Measurements from ENCODE around the gene LRRC7.
"Not testable (repeated sequence)": the region's sequence is repeated elsewhere in the genome, so short reads cannot be mapped to it uniquely, and the experiment has no call there.

Gene LRRC7

GRCh38 chr1:69673321-69673720, 105.6 kb downstream of the LRRC7 start:
- no peak for DNase-seq
- in situ Hi-C loops (cut with HindIII; ENCODE audit: low pct_ligation_motif_present, low pct_unique_long_range_greater_than_20kb, low sequenced_read_pairs): no loop called here

GRCh38 chr1:69679965-69680364, 112.2 kb downstream of the LRRC7 start:
- in situ Hi-C loops (cut with HindIII; ENCODE audit: low pct_ligation_motif_present, low pct_unique_long_range_greater_than_20kb, low sequenced_read_pairs): no loop called here
- DNase-seq: no peak

GRCh38 chr1:69686367-69686984, 118.8 kb downstream of the LRRC7 start:
- no peak for DNase-seq
- in situ Hi-C loops (cut with HindIII; ENCODE audit: low pct_ligation_motif_present, low pct_unique_long_range_greater_than_20kb, low sequenced_read_pairs): no loop called here

- in situ Hi-C loops (cut with HindIII; ENCODE audit: low pct_ligation_motif_present, low pct_unique_long_range_greater_than_20kb, low sequenced_read_pairs): no loop called here
- no peak for DNase-seq
Measured at GRCh38 chr1:69688193-69688592, 120.5 kb downstream of the LRRC7 start.

- DNase-seq: no peak
- in situ Hi-C loops (cut with HindIII; ENCODE audit: low pct_ligation_motif_present, low pct_unique_long_range_greater_than_20kb, low sequenced_read_pairs): no loop called here
Measured at GRCh38 chr1:69691179-69691578, 123.5 kb downstream of the LRRC7 start.

GRCh38 chr1:69693921-69694675, 126.4 kb downstream of the LRRC7 start:
- in situ Hi-C loops (cut with HindIII; ENCODE audit: low pct_ligation_motif_present, low pct_unique_long_range_greater_than_20kb, low sequenced_read_pairs): no loop called here
- no peak for DNase-seq

GRCh38 chr1:69697340-69697739, 129.6 kb downstream of the LRRC7 start:
- DNase-seq: no peak
- in situ Hi-C loops (cut with HindIII; ENCODE audit: low pct_ligation_motif_present, low pct_unique_long_range_greater_than_20kb, low sequenced_read_pairs): no loop called here

- in situ Hi-C loops (cut with HindIII; ENCODE audit: low pct_ligation_motif_present, low pct_unique_long_range_greater_than_20kb, low sequenced_read_pairs): no loop called here
- peak; percentile 29 for DNase-seq
Measured at GRCh38 chr1:69700770-69701169, 133.0 kb downstream of the LRRC7 start.

GRCh38 chr1:69702085-69702484, 134.4 kb downstream of the LRRC7 start:
- in situ Hi-C loops (cut with HindIII; ENCODE audit: low pct_ligation_motif_present, low pct_unique_long_range_greater_than_20kb, low sequenced_read_pairs): no loop called here
- DNase-seq: no peak

- in situ Hi-C loops (cut with HindIII; ENCODE audit: low pct_ligation_motif_present, low pct_unique_long_range_greater_than_20kb, low sequenced_read_pairs): no loop called here
Measured at GRCh38 chr1:69706473-69706872, 138.8 kb downstream of the LRRC7 start.

GRCh38 chr1:69707103-69707502, 139.4 kb downstream of the LRRC7 start:
- no peak for DNase-seq
- in situ Hi-C loops (cut with HindIII; ENCODE audit: low pct_ligation_motif_present, low pct_unique_long_range_greater_than_20kb, low sequenced_read_pairs): no loop called here

More at GRCh38 chr1:69706473-69706872, 138.8 kb downstream of the LRRC7 start:
- DNase-seq: no peak

GRCh38 chr1:69710484-69711189, 142.9 kb downstream of the LRRC7 start:
- no peak for DNase-seq
- in situ Hi-C loops (cut with HindIII; ENCODE audit: low pct_ligation_motif_present, low pct_unique_long_range_greater_than_20kb, low sequenced_read_pairs): no loop called here

- no peak for DNase-seq
- in situ Hi-C loops (cut with HindIII; ENCODE audit: low pct_ligation_motif_present, low pct_unique_long_range_greater_than_20kb, low sequenced_read_pairs): no loop called here
Measured at GRCh38 chr1:69711190-69711930, 143.6 kb downstream of the LRRC7 start.

- DNase-seq; in situ Hi-C loops (cut with HindIII; ENCODE audit: low pct_ligation_motif_present, low pct_unique_long_range_greater_than_20kb, low sequenced_read_pairs): not testable (repeated sequence)
Measured at GRCh38 chr1:69717834-69718233, 150.1 kb downstream of the LRRC7 start.

GRCh38 chr1:69728206-69728605, 160.5 kb downstream of the LRRC7 start:
- in situ Hi-C loops (cut with HindIII; ENCODE audit: low pct_ligation_motif_present, low pct_unique_long_range_greater_than_20kb, low sequenced_read_pairs): no loop called here
- DNase-seq: no peak

GRCh38 chr1:69733061-69733460, 165.3 kb downstream of the LRRC7 start:
- no peak for DNase-seq

GRCh38 chr1:69737527-69738185, 169.9 kb downstream of the LRRC7 start:
- DNase-seq: peak; percentile 61
- in situ Hi-C loops (cut with HindIII; ENCODE audit: low pct_ligation_motif_present, low pct_unique_long_range_greater_than_20kb, low sequenced_read_pairs): no loop called here

More at GRCh38 chr1:69733061-69733460, 165.3 kb downstream of the LRRC7 start:
- in situ Hi-C loops (cut with HindIII; ENCODE audit: low pct_ligation_motif_present, low pct_unique_long_range_greater_than_20kb, low sequenced_read_pairs): no loop called here

- in situ Hi-C loops (cut with HindIII; ENCODE audit: low pct_ligation_motif_present, low pct_unique_long_range_greater_than_20kb, low sequenced_read_pairs): no loop called here
- no peak for DNase-seq
Measured at GRCh38 chr1:69738458-69739250, 170.9 kb downstream of the LRRC7 start.
